K562 (cell line): ENCODE data around the gene RALB. TPM values are rescaled to one million over a fixed set of nuclear protein-coding genes. Genes with fewer than 3 reads are reported as not detected.

ENCODE experiments used
- ATAC-seq: fragments of 200-7000 bp; cut with Tn5 transposase; 3 replicates; pipeline ENCODE4 v1.9.1; 2020; ENCODE audit warnings: moderate library complexity
- BruUV-seq: library from RNA; stranded (reverse); fragments of 400-500 nt; replicated peaks from 2 replicates; lab custom pipeline; 2021; lab: Mats Ljungman, UMichigan
- CTCF ChIA-PET: fragments of 300-600 bp; formaldehyde crosslinking; extraction: SDS; loops from one replicate; lab custom pipeline; 2021; ENCODE audit warnings: low intra/inter-chr PET ratio; lab: Yijun Ruan, JAX
- POLR2A ChIA-PET: fragments of 300-600, 350-650 bp; sonication (Branson Sonifier 250); formaldehyde crosslinking; extraction: SDS; loops from one replicate; lab custom pipeline; 2021; ENCODE audit warnings: antibody characterized with exemption, inconsistent platforms; lab: Yijun Ruan, JAX
- DNase-seq, 4 experiments: peaks; one replicate each; pipeline versions ENCODE4 v3.0.0 to v3.0.0-alpha.2; 2011 to 2018; ENCODE audit warnings: low spot score in 3 of 4, mixed read lengths in 3 of 4; ENCODE audit errors: extremely low read depth in 1 of 4
- FAIRE-seq: peaks from 2 replicates; lab custom pipeline; 2011; peaks lifted over from hg19 to GRCh38; lab: Jason Lieb, UNC
- H2AFZ ChIP-seq: 2 replicates; pipeline ENCODE4 v1.6.0; 2011; ENCODE audit warnings: low read depth, low read length, control low read depth, inconsistent platforms
- H3K27ac ChIP-seq: fragments of 200-600 bp; 3 replicates; pipeline ENCODE4 v1.8.0; 2011; ENCODE audit warnings: low read depth, mild to moderate bottlenecking, control low read depth, inconsistent platforms, low read length, moderate library complexity, mixed read lengths; ENCODE audit errors: extremely low read depth
- H3K27me3 ChIP-seq, 2 experiments: fragments of 300-600 bp in 1 of 2; 2 replicates in 1 of 2; 3 replicates in 1 of 2; pipeline versions ENCODE4 v1.6.0 to v1.8.0; 2011; ENCODE audit warnings: inconsistent platforms in 2 of 2, low read length in 2 of 2, mild to moderate bottlenecking in 1 of 2, mixed read lengths in 1 of 2, moderate library complexity in 1 of 2; ENCODE audit not compliant: control insufficient read depth in 2 of 2, insufficient read depth in 2 of 2
- H3K36me3 ChIP-seq: fragments of 300-600 bp; 3 replicates; pipeline ENCODE4 v1.8.0; 2011; ENCODE audit warnings: mild to moderate bottlenecking, low read length, inconsistent platforms; ENCODE audit not compliant: control insufficient read depth, insufficient read depth
- H3K4me1 ChIP-seq, 2 experiments: fragments of 200-600 bp in 1 of 2; replicated peaks in 1 of 2; 2 replicates in 1 of 2; 3 replicates in 1 of 2; pipeline versions ENCODE4 v1.5.1 to v1.8.0; 2011; ENCODE audit warnings: inconsistent platforms in 2 of 2, low read length in 2 of 2, mild to moderate bottlenecking in 1 of 2, mixed read lengths in 1 of 2, moderate library complexity in 1 of 2; ENCODE audit not compliant: control insufficient read depth in 2 of 2, insufficient read depth in 2 of 2
- H3K4me2 ChIP-seq: 2 replicates; pipeline ENCODE4 v1.6.1; 2011; ENCODE audit warnings: low read length, control low read depth, inconsistent platforms, mixed read lengths; ENCODE audit not compliant: insufficient read depth
- H3K4me3 ChIP-seq: fragments of 200-600 bp; sonication (generic), shearing (Covaris generic); 2 replicates; pipeline ENCODE4 v1.5.1; 2016; ENCODE audit warnings: control low read depth, inconsistent platforms
- H3K79me2 ChIP-seq: fragments of 200-600 bp; 3 replicates; pipeline ENCODE4 v1.8.0; 2011; ENCODE audit warnings: low read length, inconsistent platforms; ENCODE audit not compliant: control insufficient read depth, insufficient read depth
- H3K9ac ChIP-seq, 2 experiments: 2 replicates each; pipeline versions ENCODE4 v1.6.0 to v1.6.1; 2011; ENCODE audit warnings: low read depth in 2 of 2, low read length in 2 of 2, control low read depth in 1 of 2, inconsistent platforms in 1 of 2, mild to moderate bottlenecking in 1 of 2, mixed read lengths in 1 of 2; ENCODE audit not compliant: insufficient read depth in 1 of 2
- H3K9me1 ChIP-seq: one replicate; pipeline ENCODE4 v1.6.0; 2011; ENCODE audit warnings: inconsistent platforms, mild to moderate bottlenecking, low read length, moderate library complexity; ENCODE audit not compliant: control insufficient read depth, insufficient read depth
- H3K9me3 ChIP-seq: replicated peaks from 2 replicates; pipeline ENCODE4 v1.5.1; 2011; ENCODE audit warnings: low read depth, low read length, inconsistent platforms; ENCODE audit not compliant: control insufficient read depth, insufficient read depth
- H4K20me1 ChIP-seq: replicated peaks from 2 replicates; pipeline ENCODE4 v1.6.1; 2011; ENCODE audit warnings: low read length, inconsistent platforms, mixed read lengths; ENCODE audit not compliant: control insufficient read depth, insufficient read depth
- CC2D1A ChIP-seq: fragments of 450-650 bp; IDR thresholded peaks from 2 replicates; pipeline ENCODE4 v1.6.1; 2017; ENCODE audit warnings: mild to moderate bottlenecking
- CREB3 ChIP-seq: fragments of 450-650 bp; conservative IDR thresholded peaks from 2 replicates; pipeline ENCODE4 v1.6.1; 2016; ENCODE audit warnings: missing genetic modification characterization, low read depth, mild to moderate bottlenecking, missing compliant biosample characterization, moderate library complexity
- ETV1 ChIP-seq: fragments of 450-650 bp; conservative IDR thresholded peaks from 2 replicates; pipeline ENCODE4 v1.6.1; 2016; ENCODE audit warnings: missing genetic modification characterization, control low read depth, low read depth, missing compliant biosample characterization
- FOXJ2 ChIP-seq: fragments of 200-800 bp; sonication (Bioruptor generic); IDR thresholded peaks from 2 replicates; pipeline ENCODE4 v1.6.1; 2016; ENCODE audit warnings: missing genetic modification characterization, missing compliant biosample characterization
- KLF1 ChIP-seq: fragments of 450-650 bp; IDR thresholded peaks from 2 replicates; pipeline ENCODE4 v1.6.1; 2016; ENCODE audit warnings: missing genetic modification characterization, missing compliant biosample characterization
- MCM5 ChIP-seq: fragments of 450-650 bp; IDR thresholded peaks from 2 replicates; pipeline ENCODE4 v1.6.1; 2016; ENCODE audit warnings: low read depth
- NFIX ChIP-seq: fragments of 250-450 bp; sonication (Bioruptor Pico); IDR thresholded peaks from 2 replicates; pipeline ENCODE4 v1.4.0; 2020; ENCODE audit warnings: low read depth, mild to moderate bottlenecking, moderate library complexity
- NONO ChIP-seq, 2 experiments: fragments of 200-400 bp in 1 of 2; fragments of 450-650 bp in 1 of 2; formaldehyde crosslinking in 1 of 2; IDR thresholded peaks; 2 replicates each; pipeline ENCODE4 v1.6.1; 2017; ENCODE audit warnings: low read depth in 2 of 2, mild to moderate bottlenecking in 2 of 2, moderate library complexity in 2 of 2, low read length in 1 of 2
- POLR3G ChIP-seq: IDR thresholded peaks from 2 replicates; pipeline ENCODE4 v1.6.1; 2011; ENCODE audit not compliant: insufficient read length, insufficient replicate concordance; ENCODE audit errors: extremely low read depth
- PTBP1 ChIP-seq: fragments of 200-400 bp; formaldehyde crosslinking; IDR thresholded peaks from 2 replicates; pipeline ENCODE4 v1.6.1; 2017; ENCODE audit warnings: low read depth, low read length
- RUNX1 ChIP-seq: sonication (generic); IDR thresholded peaks from 2 replicates; pipeline ENCODE4 v1.6.1; 2016; ENCODE audit warnings: antibody characterized with exemption, low read depth
- SLC30A9 ChIP-seq: fragments of 250-450 bp; sonication (Bioruptor Pico); IDR thresholded peaks from 2 replicates; pipeline ENCODE4 v1.8.0; 2022; ENCODE audit warnings: mild to moderate bottlenecking, moderate library complexity
- TFE3 ChIP-seq: fragments of 450-650 bp; formaldehyde crosslinking; IDR thresholded peaks from 2 replicates; pipeline ENCODE4 v1.4.0; 2020; ENCODE audit warnings: mild to moderate bottlenecking, mixed read lengths
- ZBTB26 ChIP-seq: fragments of 450-650 bp; formaldehyde crosslinking; IDR thresholded peaks from 2 replicates; pipeline ENCODE4 v1.4.0; 2022; ENCODE audit warnings: missing genetic modification characterization
- ZEB2 ChIP-seq: fragments of 450-650 bp; IDR thresholded peaks from 2 replicates; pipeline ENCODE4 v1.6.1; 2016
- ZNF12 ChIP-seq: sonication (generic); formaldehyde crosslinking; IDR thresholded peaks from 2 replicates; pipeline ENCODE4 v1.4.0; 2020; ENCODE audit warnings: mild to moderate bottlenecking, missing genetic modification reagents
- ZNF146 ChIP-seq: IDR thresholded peaks from one replicate; pipeline ENCODE4 v1.6.1; 2018; ENCODE audit warnings: missing compliant biosample characterization; ENCODE audit not compliant: unreplicated experiment
- ZNF280A ChIP-seq: fragments of 450-650 bp; IDR thresholded peaks from 2 replicates; pipeline ENCODE4 v1.6.1; 2018; ENCODE audit warnings: mild to moderate bottlenecking, low read depth; ENCODE audit not compliant: partially characterized antibody
- ZNF778 ChIP-seq: fragments of 450-650 bp; formaldehyde crosslinking; IDR thresholded peaks from 2 replicates; pipeline ENCODE4 v1.4.0; 2020; ENCODE audit warnings: mild to moderate bottlenecking, moderate library complexity
- WGBS: fragments of 100-300 bp; shearing (Covaris generic); methylation state at CpG from one replicate; pipeline ENCODE4 v1.1.6; 2016; ENCODE audit warnings: low coverage, mixed read lengths; ENCODE audit not compliant: insufficient coverage; ENCODE audit errors: missing lambda C conversion rate; 5-methylcytosine and 5-hydroxymethylcytosine counted together
- in situ Hi-C: fragments of 300-500 bp; cut with MboI; formaldehyde crosslinking; loops from 4 replicates; pipeline ENCODE4 v1.15.0; 2018; ENCODE audit warnings: inconsistent platforms, mixed read lengths
- intact Hi-C: fragments of 100-400 bp; cut with micrococcal nuclease; formaldehyde crosslinking; loops from 2 replicates; pipeline ENCODE4 v1.14.2; 2022
- polyA plus RNA-seq, 8 experiments: library from polyadenylated mRNA; depleted of rRNA in 4 of 8; stranded (reverse) in 5 of 8; unstranded in 3 of 8; fragments of >200 nt; fragmentation: Nextera tagmentation in 2 of 8; fragmentation: Illumina TruSeq in 1 of 8; extraction: Ambion mirVana in 2 of 8; extraction: Trizol in 1 of 8; gene quantifications; 2 replicates each; pipeline versions ENCODE4 v1.2.1 to v1.2.3, GENCODE V29; 2011 to 2014; ENCODE audit warnings: inconsistent platforms in 1 of 8, missing spikeins in 1 of 8
- total RNA-seq, 7 experiments: library from RNA; depleted of rRNA in 6 of 7; stranded (reverse); fragments of >200 nt in 6 of 7; fragmentation: Illumina TruSeq in 2 of 7; extraction: Trizol in 2 of 7; gene quantifications; 2 replicates each; pipeline versions ENCODE4 v1.2.1 to v1.2.3, GENCODE V29; 2011 to 2021; ENCODE audit warnings: low replicate concordance in 1 of 7

RALB gene
- total and polyA plus RNA-seq, 9 of the 15 experiments (the other 6 are each of a cell fraction or from before 2014, with no cell fraction given): 14.8 to 65.6 (median 38.4) TPM

GRCh38 chr2:120236316-120236715 is 16.3 kb upstream of the RALB start:
- FAIRE-seq: no peak
- Histone ChIP-seq H3K79me2 (no peaks in the 10 kb centered on the region), H3K9ac (0 out of 4 replicates have a peak overlapping the region, but pooled peaks of 1 of the 2 experiments have one; percentile 58), H3K4me1 (peaks cover 18 to 23% of the 10 kb centered on the region in 2 experiments), H3K27ac (no peak overlapping the region), H3K27me3 (no peaks in the 10 kb centered on the region), H2AFZ (no peak overlapping the region), H3K4me2 (no peak overlapping the region), H3K9me1 (no peaks in the 10 kb centered on the region), H3K36me3 (no peaks in the 10 kb centered on the region), H4K20me1 (no peaks in the 10 kb centered on the region), H3K9me3 (no peaks in the 10 kb centered on the region), H3K4me3 (no peak overlapping the region)
- POLR2A ChIA-PET: interaction anchor here (0.8 to 1.6 kb wide), 3 partner anchors 9 to 12 kb away, joined by 3 to 10 read pairs (median 4); partner anchors contain the start of gene TMEM185B
- no peak for ATAC-seq
- intact Hi-C loops: no loop called here
- CTCF ChIA-PET: no interaction called here
- BruUV-seq: no TSS peak
- in situ Hi-C loops: no loop called here
- 29% methylated on average over 10 of the region's 10 CpGs for WGBS
- TF ChIP-seq FOXJ2 (tag): no peak
- TF ChIP-seq ZNF778 (CRISPR knock-in tag): no peak
- TF ChIP-seq ZEB2: no peak
- TF ChIP-seq ZNF12: no peak
- TF ChIP-seq MCM5: no peak
- no peak for TF ChIP-seq ZNF146
- TF ChIP-seq SLC30A9 (CRISPR knock-in tag): no peak
- no peak for TF ChIP-seq RUNX1
- no peak for TF ChIP-seq CREB3
- no peak for TF ChIP-seq ZBTB26
- no peak for TF ChIP-seq NONO (IDR thresholded peaks at IDR 0.05; ENCODE audit: low read depth in 2 of 2, low read length in 1 of 2)
- TF ChIP-seq PTBP1: no peak
- no peak for TF ChIP-seq KLF1 (tag)
- TF ChIP-seq NFIX: no peak
- TF ChIP-seq ETV1 (tag): no peak
- no peak for TF ChIP-seq TFE3
- TF ChIP-seq CC2D1A: no peak
- no peak for TF ChIP-seq POLR3G
- no peak for TF ChIP-seq ZNF280A
- no peak for DNase-seq
